NB4 (cell line): ENCODE data around the gene FBXO28.
"Not testable (repeated sequence)": the region's sequence is repeated elsewhere in the genome, so short reads cannot be mapped to it uniquely, and the experiment has no call there.

Source experiments
- DNase-seq: peaks from one replicate; pipeline ENCODE4 v3.0.0; 2010; ENCODE audit warnings: low read depth
- H3K4me3 ChIP-seq: one replicate; pipeline ENCODE4 v1.5.1; 2011; ENCODE audit warnings: mild to moderate bottlenecking, low read depth, low read length, moderate library complexity
- MYC ChIP-seq: IDR thresholded peaks from 2 replicates; pipeline ENCODE4 v1.6.1; 2011; ENCODE audit warnings: low read depth, low read length
- POLR2A ChIP-seq: IDR thresholded peaks from 2 replicates; pipeline ENCODE4 v1.6.1; 2011; ENCODE audit warnings: mild to moderate bottlenecking; ENCODE audit not compliant: insufficient read length; ENCODE audit errors: extremely low read depth
- TF ChIP-seq, protein P1 (sequence below): IDR thresholded peaks from 2 replicates; pipeline ENCODE4 v1.6.1; 2011; ENCODE audit warnings: low read depth, low read length
- TF ChIP-seq, protein P2 (sequence below): IDR thresholded peaks from one replicate; pipeline ENCODE4 v1.5.1; 2012; ENCODE audit warnings: low read depth, low read length

Gene FBXO28

GRCh38 chr1:224203243-224204016 is 89.5 kb downstream of the FBXO28 start:
- no peak for TF ChIP-seq POLR2A
- H3K4me3 ChIP-seq: no peak overlapping the region
- DNase-seq: peak; percentile 62

DNA sequence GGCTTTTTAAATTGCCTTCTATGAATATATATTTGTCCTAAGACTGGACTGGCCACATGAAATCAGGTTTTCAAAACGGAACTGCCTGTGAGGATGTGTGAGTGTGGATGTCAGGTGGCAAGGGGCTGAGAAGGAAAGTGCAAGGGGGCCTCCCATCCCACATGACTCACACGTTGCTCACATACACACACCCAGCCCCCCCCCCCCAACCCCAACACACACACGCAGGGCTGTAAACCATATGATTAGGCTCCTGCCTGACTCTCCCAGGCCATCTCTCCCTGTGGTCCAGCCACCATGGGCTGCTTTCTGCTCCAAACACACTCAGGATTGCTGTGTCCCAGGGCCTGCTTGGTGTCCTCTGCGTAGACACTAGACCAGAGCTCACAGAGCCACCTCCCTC is 91.5 kb downstream of the FBXO28 start:
- H3K4me3 ChIP-seq: peak overlapping the region; percentile 19
- DNase-seq: peak; percentile 90
- TF ChIP-seq, protein P1, sequence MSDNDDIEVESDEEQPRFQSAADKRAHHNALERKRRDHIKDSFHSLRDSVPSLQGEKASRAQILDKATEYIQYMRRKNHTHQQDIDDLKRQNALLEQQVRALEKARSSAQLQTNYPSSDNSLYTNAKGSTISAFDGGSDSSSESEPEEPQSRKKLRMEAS: no peak
- no peak for TF ChIP-seq POLR2A
- TF ChIP-seq, protein P2, sequence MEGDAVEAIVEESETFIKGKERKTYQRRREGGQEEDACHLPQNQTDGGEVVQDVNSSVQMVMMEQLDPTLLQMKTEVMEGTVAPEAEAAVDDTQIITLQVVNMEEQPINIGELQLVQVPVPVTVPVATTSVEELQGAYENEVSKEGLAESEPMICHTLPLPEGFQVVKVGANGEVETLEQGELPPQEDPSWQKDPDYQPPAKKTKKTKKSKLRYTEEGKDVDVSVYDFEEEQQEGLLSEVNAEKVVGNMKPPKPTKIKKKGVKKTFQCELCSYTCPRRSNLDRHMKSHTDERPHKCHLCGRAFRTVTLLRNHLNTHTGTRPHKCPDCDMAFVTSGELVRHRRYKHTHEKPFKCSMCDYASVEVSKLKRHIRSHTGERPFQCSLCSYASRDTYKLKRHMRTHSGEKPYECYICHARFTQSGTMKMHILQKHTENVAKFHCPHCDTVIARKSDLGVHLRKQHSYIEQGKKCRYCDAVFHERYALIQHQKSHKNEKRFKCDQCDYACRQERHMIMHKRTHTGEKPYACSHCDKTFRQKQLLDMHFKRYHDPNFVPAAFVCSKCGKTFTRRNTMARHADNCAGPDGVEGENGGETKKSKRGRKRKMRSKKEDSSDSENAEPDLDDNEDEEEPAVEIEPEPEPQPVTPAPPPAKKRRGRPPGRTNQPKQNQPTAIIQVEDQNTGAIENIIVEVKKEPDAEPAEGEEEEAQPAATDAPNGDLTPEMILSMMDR: no peak
- TF ChIP-seq MYC: no peak

DNA sequence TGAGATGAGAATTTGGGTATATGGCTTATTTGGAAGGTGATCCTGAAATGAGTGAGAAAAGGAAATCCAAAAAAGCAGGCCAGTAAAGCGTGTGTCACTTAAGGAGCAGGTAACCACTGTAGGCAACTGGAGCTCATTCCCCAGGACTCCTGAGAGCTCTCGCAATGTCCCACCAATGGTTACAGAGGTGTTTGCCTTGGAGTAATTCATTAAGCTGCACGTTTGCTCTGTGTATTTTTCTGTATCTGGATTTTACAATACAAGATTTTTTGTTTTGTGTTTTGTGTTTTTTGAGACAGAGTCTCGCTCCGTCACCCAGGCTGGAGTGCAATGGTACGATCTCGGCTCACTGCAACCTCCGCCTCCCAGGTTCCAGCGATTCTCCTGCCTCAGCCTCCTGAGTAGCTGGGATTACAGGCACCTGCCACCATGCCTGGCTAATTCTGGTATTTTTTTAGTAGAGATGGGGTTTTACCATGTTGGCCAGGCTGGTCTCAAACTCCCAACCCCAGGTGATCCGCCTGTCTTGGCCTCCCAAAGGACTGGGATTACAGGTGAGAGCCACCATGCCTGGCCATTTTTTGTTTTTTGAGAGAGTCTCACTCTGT is 92.1 kb downstream of the FBXO28 start:
- DNase-seq: not testable (repeated sequence)
- peak overlapping the region; percentile 19 for H3K4me3 ChIP-seq

GRCh38 chr1:224211206-224211962 is 97.5 kb downstream of the FBXO28 start:
- TF ChIP-seq MYC (no peak), POLR2A (no peak)
- TF ChIP-seq, protein P1: no peak
- TF ChIP-seq, protein P2: no peak
- DNase-seq: no peak
- H3K4me3 ChIP-seq: no peak overlapping the region
